Tibial artery (tissue), 4 donors: ENCODE results near the gene NCAPD2.
"Not testable (repeated sequence)": the region's sequence is repeated elsewhere in the genome, so short reads cannot be mapped to it uniquely, and the experiment has no call there.

Source experiments
- DNase-seq, 2 donors: peaks; one replicate each; pipeline ENCODE4 v3.0.0-alpha.2; 2019
- H3K27ac ChIP-seq, 2 donors: fragments of 200-600 bp; sonication (generic) in 1 of 2; 1 replicate in 1 of 2; 2 replicates in 1 of 2; pipeline ENCODE4 v1.5.1; 2018 to 2019; ENCODE audit warnings: mild to moderate bottlenecking in 1 of 2
- H3K27me3 ChIP-seq, 2 donors: fragments of 200-600 bp; sonication (generic) in 1 of 2; one replicate each; pipeline versions ENCODE4 v1.5.1 to v1.6.0; 2016 to 2019
- H3K36me3 ChIP-seq, 3 donors: fragments of 200-600 bp; sonication (generic) in 2 of 3; one replicate each; pipeline ENCODE4 v1.5.1; 2016 to 2019; ENCODE audit warnings: mild to moderate bottlenecking in 2 of 3
- H3K4me1 ChIP-seq, 4 donors: fragments of 200-600 bp; sonication (generic) in 2 of 4; 1 replicate in 3 of 4; 2 replicates in 1 of 4; pipeline ENCODE4 v1.5.1; 2016 to 2019
- H3K4me3 ChIP-seq, 2 donors: fragments of 200-600 bp; sonication (generic) in 1 of 2; 1 replicate in 1 of 2; 2 replicates in 1 of 2; pipeline ENCODE4 v1.5.1; 2018 to 2019; ENCODE audit warnings: mild to moderate bottlenecking in 2 of 2
- H3K9me3 ChIP-seq, 3 donors: fragments of 200-600 bp; sonication (generic) in 1 of 3; one replicate each; pipeline ENCODE4 v1.5.1; 2016 to 2019
- intact Hi-C: fragments of 100-400 bp; cut with DNase I; formaldehyde crosslinking; loops from one replicate; pipeline ENCODE4 v1.15.0; 2023; ENCODE audit warnings: low total_unique reads
- TF ChIP-seq, protein P1 (sequence below), 2 experiments: fragments of 200-600 bp in 1 of 2; fragments of 450-650 bp in 1 of 2; IDR thresholded peaks; one replicate each; pipeline ENCODE4 v1.5.1; 2017 to 2019; ENCODE audit warnings: antibody characterized with exemption in 2 of 2, mild to moderate bottlenecking in 1 of 2, moderate library complexity in 1 of 2

NCAPD2 gene

DNA sequence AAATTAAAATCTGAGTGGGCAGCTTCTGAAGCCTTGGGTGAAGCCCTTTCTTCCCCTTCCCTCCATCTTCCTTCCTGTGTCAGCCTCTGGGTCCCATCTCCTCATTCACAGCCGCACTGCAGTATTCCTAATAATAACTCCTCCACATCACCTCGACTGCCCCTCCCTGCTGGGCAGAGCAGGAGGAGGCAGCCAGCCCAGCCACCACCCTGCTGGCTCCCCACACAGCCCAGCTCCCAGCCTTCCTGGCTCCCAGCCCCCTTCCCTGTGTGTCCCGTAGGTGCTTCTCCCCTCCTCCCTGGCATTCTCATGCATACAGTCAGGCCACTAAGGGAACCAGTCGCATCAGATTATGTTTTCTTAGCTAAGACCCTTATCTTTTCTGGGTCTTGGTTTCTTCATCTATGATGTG lies 58.2 kb downstream of the NCAPD2 start:
- intact Hi-C loops, result no loop called here
- peaks cover 0 to 81% (median 74%) of the 10 kb centered on the region in 4 donors for H3K4me1 ChIP-seq
- peaks cover 20 to 30% (median 28%) of the 10 kb centered on the region in 3 donors for H3K36me3 ChIP-seq
- H3K27me3 ChIP-seq, result no peaks in the 10 kb centered on the region
- peak overlapping the region; percentile 93 to 98 for H3K4me3 ChIP-seq
- peak overlapping the region; percentile 88 to 92 for H3K27ac ChIP-seq
- TF ChIP-seq, protein P1, sequence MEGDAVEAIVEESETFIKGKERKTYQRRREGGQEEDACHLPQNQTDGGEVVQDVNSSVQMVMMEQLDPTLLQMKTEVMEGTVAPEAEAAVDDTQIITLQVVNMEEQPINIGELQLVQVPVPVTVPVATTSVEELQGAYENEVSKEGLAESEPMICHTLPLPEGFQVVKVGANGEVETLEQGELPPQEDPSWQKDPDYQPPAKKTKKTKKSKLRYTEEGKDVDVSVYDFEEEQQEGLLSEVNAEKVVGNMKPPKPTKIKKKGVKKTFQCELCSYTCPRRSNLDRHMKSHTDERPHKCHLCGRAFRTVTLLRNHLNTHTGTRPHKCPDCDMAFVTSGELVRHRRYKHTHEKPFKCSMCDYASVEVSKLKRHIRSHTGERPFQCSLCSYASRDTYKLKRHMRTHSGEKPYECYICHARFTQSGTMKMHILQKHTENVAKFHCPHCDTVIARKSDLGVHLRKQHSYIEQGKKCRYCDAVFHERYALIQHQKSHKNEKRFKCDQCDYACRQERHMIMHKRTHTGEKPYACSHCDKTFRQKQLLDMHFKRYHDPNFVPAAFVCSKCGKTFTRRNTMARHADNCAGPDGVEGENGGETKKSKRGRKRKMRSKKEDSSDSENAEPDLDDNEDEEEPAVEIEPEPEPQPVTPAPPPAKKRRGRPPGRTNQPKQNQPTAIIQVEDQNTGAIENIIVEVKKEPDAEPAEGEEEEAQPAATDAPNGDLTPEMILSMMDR (IDR thresholded peaks at IDR 0.05), result no peak
- H3K9me3 ChIP-seq, result no peaks in the 10 kb centered on the region
- DNase-seq, result peak; percentile 54 to 92

DNA sequence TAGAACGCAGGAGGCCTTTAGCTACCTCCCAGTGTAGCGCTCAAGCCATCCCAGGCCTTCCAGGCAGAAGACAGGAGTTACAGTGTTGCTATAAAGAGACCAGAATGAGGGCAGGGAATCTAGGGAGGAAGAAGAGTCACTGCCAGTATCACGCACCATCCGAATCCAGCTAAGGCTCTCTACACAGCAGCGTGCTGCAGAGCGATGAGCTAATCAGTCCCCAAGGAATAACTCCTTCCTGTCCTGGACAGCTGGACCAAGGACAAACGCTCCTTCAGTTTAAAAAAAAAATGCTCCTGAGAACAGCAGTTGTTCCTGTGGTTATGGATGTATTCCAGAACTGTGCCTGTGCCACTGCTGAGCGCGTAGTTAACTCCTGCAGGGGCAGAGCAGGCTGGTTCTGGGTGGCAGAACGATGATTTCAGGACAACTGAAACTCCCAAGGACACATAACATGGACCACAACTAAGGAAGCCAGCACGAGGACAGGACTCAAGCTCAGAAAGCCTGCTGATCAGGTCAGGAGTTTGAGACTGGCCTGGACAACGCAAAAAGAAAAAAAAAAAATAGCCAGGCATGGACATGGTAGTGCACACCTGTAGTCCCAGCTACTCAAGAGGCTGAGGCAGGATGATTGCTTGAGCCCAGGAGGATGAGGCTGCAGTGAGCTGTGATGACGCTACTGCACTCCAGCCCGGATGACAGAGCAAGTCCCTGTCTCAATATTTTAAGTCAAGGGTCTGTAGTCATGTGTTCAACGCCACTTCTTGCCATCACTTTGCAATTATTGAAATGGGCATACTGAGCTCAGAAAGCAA lies 59.4 kb downstream of the NCAPD2 start:
- peak overlapping the region; percentile 93 to 98 for H3K4me3 ChIP-seq
- TF ChIP-seq, protein P1 (IDR thresholded peaks at IDR 0.05), result no peak
- intact Hi-C loops, result no loop called here
- peak overlapping the region; percentile 88 to 92 for H3K27ac ChIP-seq
- H3K36me3 ChIP-seq, result peaks cover 9 to 24% (median 19%) of the 10 kb centered on the region in 3 donors
- peaks cover 0 to 75% (median 70%) of the 10 kb centered on the region in 4 donors for H3K4me1 ChIP-seq
- H3K9me3 ChIP-seq, result no peaks in the 10 kb centered on the region
- peak; percentile 65 to 88 for DNase-seq
- H3K27me3 ChIP-seq, result no peaks in the 10 kb centered on the region

DNA sequence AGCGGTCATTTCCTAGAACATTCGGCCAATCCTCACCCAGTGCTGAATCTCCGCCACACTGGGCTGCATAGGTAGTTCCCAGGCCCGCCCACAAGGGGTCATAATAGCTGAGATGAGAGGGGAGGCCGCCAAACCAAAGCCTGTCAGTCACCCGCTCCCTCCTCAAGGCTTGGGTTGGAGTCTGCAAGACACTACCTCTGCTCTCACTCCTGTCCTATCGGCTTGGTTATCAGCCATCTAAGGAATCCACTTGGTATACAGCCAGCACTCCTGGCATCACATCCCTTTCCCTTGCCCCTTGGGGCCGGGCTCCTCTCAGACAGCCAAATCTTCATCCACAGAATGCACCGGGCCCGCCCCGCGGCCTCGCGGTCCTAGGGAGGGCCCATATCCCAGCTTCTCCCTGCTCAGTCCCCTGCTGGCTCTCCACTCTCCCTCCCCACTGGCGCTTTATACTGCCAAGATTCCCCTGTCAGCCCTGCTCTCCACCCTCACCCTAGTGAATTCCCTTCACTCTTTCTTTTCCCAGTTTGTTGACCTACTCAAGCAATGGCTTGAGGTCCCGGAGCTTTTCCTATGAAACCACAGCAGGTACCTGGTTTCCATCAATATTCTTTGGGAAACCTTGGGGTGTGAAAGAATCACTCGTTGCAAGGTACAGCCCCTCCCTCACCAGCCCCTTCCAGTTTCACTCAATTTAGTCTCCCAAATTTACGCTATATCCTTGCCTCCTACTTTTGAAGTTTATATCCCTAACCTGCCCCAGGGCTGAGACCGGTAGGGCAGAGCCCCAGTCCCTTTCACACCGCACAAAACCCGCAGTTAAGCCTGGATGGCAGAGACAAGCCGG lies 60.5 kb downstream of the NCAPD2 start:
- no peaks in the 10 kb centered on the region for H3K27me3 ChIP-seq
- TF ChIP-seq, protein P1 (IDR thresholded peaks at IDR 0.05), result peak; percentile 53 to 58
- H3K27ac ChIP-seq, result peak overlapping the region; percentile 88 to 92
- H3K4me1 ChIP-seq, result peaks cover 0 to 66% (median 59%) of the 10 kb centered on the region in 4 donors
- H3K36me3 ChIP-seq, result peaks cover 4 to 23% (median 15%) of the 10 kb centered on the region in 3 donors
- intact Hi-C loops, result no loop called here
- H3K9me3 ChIP-seq, result no peaks in the 10 kb centered on the region
- DNase-seq, result peak; percentile 81 to 89
- H3K4me3 ChIP-seq, result peak overlapping the region; percentile 93 to 98

DNA sequence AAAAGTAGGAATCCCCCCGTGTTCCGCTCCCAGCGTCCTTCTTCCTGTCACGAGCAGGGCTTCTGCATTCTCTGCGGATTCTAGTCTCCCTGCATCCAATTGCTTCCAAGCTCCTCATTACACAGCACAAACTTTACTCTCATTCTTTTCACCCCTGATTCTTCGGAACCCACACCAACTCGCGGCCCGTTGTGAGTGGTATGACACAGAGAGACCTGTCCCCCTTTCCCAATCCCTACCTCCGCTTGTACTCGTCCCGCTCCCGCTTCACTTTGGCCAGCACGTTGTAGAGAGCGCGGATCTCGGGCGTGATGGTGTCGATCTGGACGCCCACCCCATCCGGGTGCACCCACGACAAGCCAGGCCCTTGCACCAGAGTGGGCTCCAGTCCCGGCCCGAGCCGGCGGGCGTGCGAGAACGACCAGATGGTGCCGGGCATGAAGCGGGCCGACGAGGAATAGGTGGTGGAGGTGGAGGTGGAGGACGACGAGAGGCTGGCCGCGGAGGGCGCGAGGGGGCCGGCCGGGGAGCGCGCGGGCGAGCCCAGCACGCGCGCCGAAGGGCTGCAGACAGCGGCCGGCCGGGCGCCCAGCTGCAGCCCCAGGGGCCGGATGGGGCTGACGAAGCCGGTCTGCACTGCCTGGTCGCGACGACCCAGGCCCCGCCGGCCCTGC lies 61.3 kb downstream of the NCAPD2 start:
- intact Hi-C loops, result no loop called here
- Histone ChIP-seq H3K4me1 (peaks cover 0 to 60% (median 52%) of the 10 kb centered on the region in 4 donors), H3K27ac (peak overlapping the region; percentile 88 to 92)

DNA sequence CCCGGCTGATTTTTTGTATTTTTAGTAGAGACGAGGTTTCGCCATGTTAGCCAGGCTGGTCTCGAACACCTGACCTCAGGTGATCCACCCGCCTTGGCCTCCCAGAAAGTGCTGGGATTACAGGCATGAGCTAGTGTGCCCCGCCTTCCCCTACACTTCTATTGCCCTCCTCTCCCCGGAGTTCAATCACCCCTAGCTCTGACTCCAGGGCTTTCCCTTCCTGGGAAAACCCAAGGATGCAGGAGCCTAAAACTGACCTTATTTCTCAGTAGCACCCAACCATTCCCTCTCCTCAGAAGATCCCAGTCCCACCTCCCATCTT lies 62.6 kb downstream of the NCAPD2 start:
- H3K27me3 ChIP-seq, DNase-seq, intact Hi-C loops, H3K9me3 ChIP-seq: not testable (repeated sequence)
- Histone ChIP-seq H3K36me3 (peaks cover 19 to 41% (median 34%) of the 10 kb centered on the region in 3 donors), H3K4me3 (peak overlapping the region; percentile 93 to 98), H3K27ac (peak overlapping the region; percentile 88 to 92), H3K4me1 (peaks cover 0 to 47% (median 39%) of the 10 kb centered on the region in 4 donors)

More for the DNA sequence above, 61.3 kb downstream of the NCAPD2 start:
- H3K36me3 ChIP-seq, result peaks cover 9 to 28% (median 21%) of the 10 kb centered on the region in 3 donors
- DNase-seq, result no peak
- no peaks in the 10 kb centered on the region for H3K9me3 ChIP-seq
- TF ChIP-seq, protein P1 (IDR thresholded peaks at IDR 0.05), result no peak
- peak overlapping the region; percentile 93 to 98 for H3K4me3 ChIP-seq
- H3K27me3 ChIP-seq, result no peaks in the 10 kb centered on the region
